BLaER1 (cell line): Measurements from ENCODE around the gene LAT.
"Not testable (repeated sequence)": the region's sequence is repeated elsewhere in the genome, so short reads cannot be mapped to it uniquely, and the experiment has no call there.

ENCODE experiments used
- H3K27ac ChIP-seq: shearing (Covaris generic); formaldehyde crosslinking; 2 replicates; pipeline ENCODE4 v1.8.1; 2022
- H3K27me3 ChIP-seq: shearing (Covaris generic); formaldehyde crosslinking; 2 replicates; pipeline ENCODE4 v1.8.1; 2022
- H3K36me3 ChIP-seq: shearing (Covaris generic); formaldehyde crosslinking; 2 replicates; pipeline ENCODE4 v1.8.1; 2022
- H3K4me1 ChIP-seq: shearing (Covaris generic); formaldehyde crosslinking; 2 replicates; pipeline ENCODE4 v1.8.1; 2022
- H3K4me2 ChIP-seq: shearing (Covaris generic); formaldehyde crosslinking; 2 replicates; pipeline ENCODE4 v1.8.1; 2022
- H3K4me3 ChIP-seq: shearing (Covaris generic); formaldehyde crosslinking; 2 replicates; pipeline ENCODE4 v1.8.1; 2022
- H3K9ac ChIP-seq: shearing (Covaris generic); formaldehyde crosslinking; 2 replicates; pipeline ENCODE4 v1.8.1; 2022
- H3K9me3 ChIP-seq: shearing (Covaris generic); formaldehyde crosslinking; 2 replicates; pipeline ENCODE4 v1.8.1; 2022
- H4K20me1 ChIP-seq: shearing (Covaris generic); formaldehyde crosslinking; 2 replicates; pipeline ENCODE4 v1.8.1; 2022
- Cebpa-rat ChIP-seq: shearing (Covaris generic); IDR thresholded peaks from 2 replicates; pipeline ENCODE4 v1.8.1; 2022

The LAT gene

DNA sequence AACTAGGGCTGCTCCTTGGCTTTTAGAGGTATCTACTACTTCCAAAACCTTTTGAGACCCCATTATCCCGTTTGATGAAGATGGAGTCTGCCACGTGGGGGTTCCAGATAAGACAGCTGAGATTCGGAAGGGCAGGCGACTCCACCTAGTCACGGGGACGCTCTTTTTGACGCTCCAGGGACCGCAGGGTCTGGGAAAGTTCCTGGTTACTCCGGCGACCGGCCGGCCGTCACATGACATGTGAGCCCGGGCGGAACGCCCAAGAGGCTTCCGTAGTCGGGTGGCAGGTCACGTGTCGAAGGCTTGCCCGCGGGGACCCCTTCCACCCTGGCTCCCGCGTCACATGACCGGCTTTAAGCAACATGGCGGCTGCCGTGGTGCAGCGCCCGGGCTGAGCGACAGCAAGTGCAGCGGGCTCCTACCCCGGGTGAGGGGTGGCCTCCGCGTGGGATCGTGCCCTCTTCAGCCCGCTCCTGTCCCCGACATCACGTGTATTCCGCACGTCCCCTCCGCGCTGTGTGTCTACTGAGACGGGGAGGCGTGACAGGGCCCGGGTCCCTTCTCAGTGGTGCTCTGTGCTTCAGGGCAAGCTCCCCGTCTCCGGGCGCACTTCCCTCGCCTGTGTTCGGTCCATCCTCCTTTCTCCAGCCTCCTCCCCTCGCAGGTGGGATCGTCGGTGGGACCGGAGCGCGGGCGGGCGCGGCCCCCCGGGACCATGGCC, 10.3 kb upstream of the LAT start, which contains the start of gene SPNS1:
Gene SPNS1 (plus strand): TSS at position 342 of the 721 bp plus-strand sequence. CDS start 374 bp downstream, at position 716.
- peaks cover 19% of the 10 kb centered on the region for H3K36me3 ChIP-seq
- H3K4me2 ChIP-seq = peak within 1 kb of the TSS; percentile 99
- H3K27ac ChIP-seq = peak within 1 kb of the TSS; percentile 87
- peak within 1 kb of the TSS; percentile 96 for H3K4me3 ChIP-seq
- peaks cover 24% of the 10 kb centered on the region for H3K4me1 ChIP-seq
- peak within 1 kb of the TSS; percentile 88 for H3K9ac ChIP-seq
- no peaks in the 10 kb centered on the region for H3K9me3 ChIP-seq
- no peak for TF ChIP-seq Cebpa-rat
- H3K27me3 ChIP-seq = no peaks in the 10 kb centered on the region
- H4K20me1 ChIP-seq = no peaks in the 10 kb centered on the region

DNA sequence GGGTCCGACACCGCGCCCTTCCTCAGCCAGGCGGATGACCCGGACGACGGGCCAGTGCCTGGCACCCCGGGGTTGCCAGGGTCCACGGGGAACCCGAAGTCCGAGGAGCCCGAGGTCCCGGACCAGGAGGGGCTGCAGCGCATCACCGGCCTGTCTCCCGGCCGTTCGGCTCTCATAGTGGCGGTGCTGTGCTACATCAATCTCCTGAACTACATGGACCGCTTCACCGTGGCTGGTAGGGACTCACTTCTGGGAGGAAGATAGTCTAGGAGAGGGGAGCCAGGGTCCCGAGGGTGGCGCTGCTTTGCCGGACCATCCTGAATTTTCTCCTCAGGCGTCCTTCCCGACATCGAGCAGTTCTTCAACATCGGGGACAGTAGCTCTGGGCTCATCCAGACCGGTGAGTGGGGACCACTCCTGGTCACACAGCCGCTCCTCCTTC, 9.7 kb upstream of the LAT start:
- no peaks in the 10 kb centered on the region for H3K9me3 ChIP-seq
- no peak for TF ChIP-seq Cebpa-rat
- peak overlapping the region; percentile 96 for H3K4me3 ChIP-seq
- H3K27ac ChIP-seq = peak overlapping the region; percentile 87
- peaks cover 24% of the 10 kb centered on the region for H3K4me1 ChIP-seq
- H3K9ac ChIP-seq = peak overlapping the region; percentile 88
- H3K36me3 ChIP-seq = peaks cover 24% of the 10 kb centered on the region
- peak overlapping the region; percentile 99 for H3K4me2 ChIP-seq
- no peaks in the 10 kb centered on the region for H3K27me3 ChIP-seq
- no peaks in the 10 kb centered on the region for H4K20me1 ChIP-seq

DNA sequence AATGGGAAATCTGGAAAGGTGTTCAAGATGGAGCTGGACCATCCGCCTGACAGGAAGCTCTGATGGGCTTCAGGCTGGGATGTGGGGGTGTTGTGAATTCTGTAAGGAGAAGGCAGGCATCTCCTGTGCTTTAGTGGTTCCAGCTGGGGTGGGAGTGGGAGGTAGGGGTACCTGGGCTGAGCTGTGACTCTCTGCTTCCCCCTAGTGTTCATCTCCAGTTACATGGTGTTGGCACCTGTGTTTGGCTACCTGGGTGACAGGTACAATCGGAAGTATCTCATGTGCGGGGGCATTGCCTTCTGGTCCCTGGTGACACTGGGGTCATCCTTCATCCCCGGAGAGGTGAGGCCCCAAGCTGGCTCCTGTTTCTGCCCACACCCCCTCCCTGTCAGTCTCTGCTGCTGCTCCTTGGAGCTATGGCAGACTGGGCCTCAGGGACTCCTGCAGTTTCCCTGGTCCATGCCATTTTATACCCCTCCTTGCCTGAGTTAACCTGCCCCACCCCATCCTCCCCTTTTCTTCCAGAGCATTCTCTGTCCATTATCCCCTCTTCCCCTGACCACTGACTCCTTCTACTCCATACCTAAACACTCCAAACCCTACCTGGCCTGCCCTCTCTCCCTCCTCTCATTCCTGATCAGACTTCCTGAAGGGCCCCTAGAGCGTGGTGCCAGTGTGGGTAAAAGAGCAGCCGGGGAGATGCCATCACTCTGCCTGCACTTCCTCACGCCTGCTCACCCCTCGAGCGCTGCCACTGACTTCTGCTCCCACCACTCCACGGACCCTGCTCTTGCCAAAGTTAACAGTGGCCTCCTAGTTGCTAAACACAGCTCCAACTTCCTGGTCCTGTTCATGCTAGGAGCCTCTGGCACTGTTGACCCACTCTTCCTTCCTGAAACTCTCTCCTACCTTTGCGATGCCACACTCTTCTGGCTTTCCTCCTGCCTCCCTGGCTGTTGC, 6.9 kb upstream of the LAT start:
- TF ChIP-seq Cebpa-rat = no peak
- Histone ChIP-seq H4K20me1 (no peaks in the 10 kb centered on the region), H3K27me3 (no peaks in the 10 kb centered on the region), H3K27ac (no peak overlapping the region), H3K4me2 (no peak overlapping the region), H3K4me1 (peaks cover 27% of the 10 kb centered on the region), H3K9ac (no peak overlapping the region), H3K4me3 (no peak overlapping the region), H3K36me3 (peaks cover 52% of the 10 kb centered on the region), H3K9me3 (no peaks in the 10 kb centered on the region)

GRCh38 chr16:28980330-28980729, 4.5 kb upstream of the LAT start:
- H3K36me3 ChIP-seq = peaks cover 62% of the 10 kb centered on the region
- not testable (repeated sequence) for H4K20me1 ChIP-seq, H3K27ac ChIP-seq, H3K4me2 ChIP-seq, H3K9ac ChIP-seq, H3K9me3 ChIP-seq, H3K4me3 ChIP-seq, H3K27me3 ChIP-seq
- H3K4me1 ChIP-seq = peaks cover 39% of the 10 kb centered on the region

GRCh38 chr16:28980929-28981328, 3.9 kb upstream of the LAT start:
- H3K4me2 ChIP-seq = no peak overlapping the region
- no peaks in the 10 kb centered on the region for H3K27me3 ChIP-seq
- TF ChIP-seq Cebpa-rat = no peak
- H3K27ac ChIP-seq = no peak overlapping the region
- H3K36me3 ChIP-seq = peaks cover 62% of the 10 kb centered on the region
- H3K4me1 ChIP-seq = peaks cover 39% of the 10 kb centered on the region
- no peaks in the 10 kb centered on the region for H3K9me3 ChIP-seq
- H3K4me3 ChIP-seq = no peak overlapping the region
- H4K20me1 ChIP-seq = no peaks in the 10 kb centered on the region
- H3K9ac ChIP-seq = no peak overlapping the region

DNA sequence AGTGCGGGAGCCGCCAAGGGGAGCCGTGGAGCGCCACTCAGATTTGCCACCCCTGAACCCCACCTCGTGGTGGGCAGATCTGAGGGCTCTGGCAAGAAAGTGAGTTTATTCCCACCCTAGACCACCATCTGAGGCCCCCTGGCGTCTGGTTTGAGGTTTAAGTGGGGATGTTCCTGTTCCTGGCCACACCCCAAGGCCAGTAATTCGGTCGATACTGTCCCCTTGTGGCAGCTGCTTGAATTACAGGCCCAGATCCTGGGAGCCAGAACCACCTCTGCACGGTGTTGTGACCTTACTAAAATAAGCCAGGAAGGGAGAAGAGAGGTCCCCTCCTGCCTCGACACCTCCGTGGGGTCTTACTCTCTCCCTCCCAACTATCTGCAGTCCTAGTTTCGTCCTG, 3.3 kb upstream of the LAT start:
- Histone ChIP-seq H3K9me3 (peaks cover 1% of the 10 kb centered on the region; the same call in 1 of the 2 replicates), H3K4me3 (no peak overlapping the region), H3K27me3 (no peaks in the 10 kb centered on the region), H3K36me3 (peaks cover 66% of the 10 kb centered on the region), H4K20me1 (no peaks in the 10 kb centered on the region), H3K4me1 (peaks cover 39% of the 10 kb centered on the region), H3K4me2 (no peak overlapping the region), H3K27ac (no peak overlapping the region), H3K9ac (no peak overlapping the region)
- TF ChIP-seq Cebpa-rat = no peak

DNA sequence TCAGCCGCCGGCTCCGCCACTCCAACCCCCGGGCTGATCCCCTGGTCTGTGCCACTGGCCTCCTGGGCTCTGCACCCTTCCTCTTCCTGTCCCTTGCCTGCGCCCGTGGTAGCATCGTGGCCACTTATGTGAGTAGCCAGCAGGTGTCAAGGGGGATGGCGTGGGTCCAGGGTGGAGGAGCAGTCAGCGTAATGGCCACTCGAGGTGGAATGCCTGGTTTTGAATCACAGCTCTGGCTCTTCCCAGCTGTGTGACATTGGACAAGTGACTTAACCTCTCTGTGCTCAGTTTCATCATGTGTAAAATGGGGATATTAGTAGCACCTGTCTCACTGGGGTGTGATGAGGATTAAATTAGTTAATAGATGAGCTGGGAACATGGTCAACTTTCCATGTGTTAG, 2.4 kb upstream of the LAT start:
- Histone ChIP-seq H3K4me1 (peaks cover 42% of the 10 kb centered on the region), H3K9me3 (peaks cover 10% of the 10 kb centered on the region), H3K4me2 (no peak overlapping the region), H3K27me3 (no peaks in the 10 kb centered on the region), H3K27ac (no peak overlapping the region), H4K20me1 (no peaks in the 10 kb centered on the region), H3K9ac (no peak overlapping the region), H3K4me3 (no peak overlapping the region), H3K36me3 (peaks cover 75% of the 10 kb centered on the region)
- TF ChIP-seq Cebpa-rat = no peak

DNA sequence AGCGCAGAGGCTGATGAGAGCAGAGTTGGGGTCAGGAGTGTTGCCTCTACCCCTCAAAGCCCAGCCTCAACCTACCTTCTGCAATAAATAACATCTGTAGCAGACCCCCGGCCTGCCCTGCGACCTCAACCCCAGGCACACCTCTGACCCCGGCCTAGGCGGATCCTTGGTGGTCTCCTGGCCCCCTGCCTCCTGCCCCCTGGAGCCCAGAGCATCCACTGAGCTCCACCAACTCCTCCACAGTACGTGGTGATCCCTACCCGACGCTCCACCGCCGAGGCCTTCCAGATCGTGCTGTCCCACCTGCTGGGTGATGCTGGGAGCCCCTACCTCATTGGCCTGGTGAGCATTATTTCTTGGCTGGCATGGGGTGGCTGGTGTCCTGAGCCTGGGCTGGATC, 1.9 kb upstream of the LAT start:
- no peak for TF ChIP-seq Cebpa-rat
- no peaks in the 10 kb centered on the region for H4K20me1 ChIP-seq
- peaks cover 73% of the 10 kb centered on the region for H3K36me3 ChIP-seq
- H3K4me3 ChIP-seq = no peak overlapping the region
- H3K9ac ChIP-seq = no peak overlapping the region
- H3K27ac ChIP-seq = no peak overlapping the region
- H3K27me3 ChIP-seq = no peaks in the 10 kb centered on the region
- peaks cover 11% of the 10 kb centered on the region for H3K9me3 ChIP-seq
- H3K4me2 ChIP-seq = peak overlapping the region; percentile 97
- peaks cover 47% of the 10 kb centered on the region for H3K4me1 ChIP-seq

GRCh38 chr16:28983644-28984043, 1.2 kb upstream of the LAT start:
- H3K4me3 ChIP-seq = peak overlapping the region; percentile 60; the same call in 1 of the 2 replicates

GRCh38 chr16:28984091-28984490, 761 bp upstream of the LAT start:
- no peaks in the 10 kb centered on the region for H3K27me3 ChIP-seq
- peak overlapping the region; percentile 97 for H3K4me2 ChIP-seq
- H3K27ac ChIP-seq = peak overlapping the region; percentile 63
- no peaks in the 10 kb centered on the region for H4K20me1 ChIP-seq
- H3K4me3 ChIP-seq = peak overlapping the region; percentile 60
- peaks cover 57% of the 10 kb centered on the region for H3K4me1 ChIP-seq
- no peak for TF ChIP-seq Cebpa-rat
- peaks cover 11% of the 10 kb centered on the region for H3K9me3 ChIP-seq
- peak overlapping the region; percentile 57 for H3K9ac ChIP-seq
- H3K36me3 ChIP-seq = peaks cover 62% of the 10 kb centered on the region

More at GRCh38 chr16:28983644-28984043, 1.2 kb upstream of the LAT start:
- Histone ChIP-seq H3K4me1 (peaks cover 54% of the 10 kb centered on the region), H4K20me1 (no peaks in the 10 kb centered on the region), H3K27me3 (no peaks in the 10 kb centered on the region), H3K9ac (peak overlapping the region; percentile 57; the same call in 1 of the 2 replicates), H3K36me3 (peaks cover 66% of the 10 kb centered on the region), H3K9me3 (peaks cover 11% of the 10 kb centered on the region), H3K4me2 (peak overlapping the region; percentile 97), H3K27ac (peak overlapping the region; percentile 63)
- no peak for TF ChIP-seq Cebpa-rat
